ENCODE data around the gene ARID1B.

DNA sequence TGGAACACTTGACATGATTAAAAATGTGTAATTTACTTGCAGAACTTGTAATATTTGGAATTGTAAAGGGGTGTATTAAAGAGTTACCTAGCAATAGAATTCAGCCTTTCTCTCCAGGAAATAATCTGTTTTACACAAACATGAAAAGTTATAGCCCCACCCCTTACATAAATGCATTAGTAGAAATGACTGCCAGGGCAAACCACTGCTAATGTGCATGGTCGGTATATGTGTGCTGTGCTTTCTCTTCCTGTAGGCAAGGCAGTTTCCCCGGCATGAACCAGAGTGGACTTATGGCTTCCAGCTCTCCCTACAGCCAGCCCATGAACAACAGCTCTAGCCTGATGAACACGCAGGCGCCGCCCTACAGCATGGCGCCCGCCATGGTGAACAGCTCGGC lies 389.6 kb downstream of the ARID1B start:
- TF ChIP-seq GATA2 (IDR thresholded peaks at IDR 0.05; ENCODE audit: low read depth, low read length) (no peak), GATA3 (IDR thresholded peaks at IDR 0.05; ENCODE audit: low read depth, low read length) (no peak)
